HG02642 (cell line): ENCODE data around the gene LRRC61.

ENCODE experiments used
- ATAC-seq: cut with Tn5 transposase; IDR thresholded peaks from one replicate; pipeline ENCODE4 v1.9.1; 2021; ENCODE audit warnings: mild to moderate bottlenecking; ENCODE audit not compliant: unreplicated experiment, poor library complexity

Gene LRRC61

DNA sequence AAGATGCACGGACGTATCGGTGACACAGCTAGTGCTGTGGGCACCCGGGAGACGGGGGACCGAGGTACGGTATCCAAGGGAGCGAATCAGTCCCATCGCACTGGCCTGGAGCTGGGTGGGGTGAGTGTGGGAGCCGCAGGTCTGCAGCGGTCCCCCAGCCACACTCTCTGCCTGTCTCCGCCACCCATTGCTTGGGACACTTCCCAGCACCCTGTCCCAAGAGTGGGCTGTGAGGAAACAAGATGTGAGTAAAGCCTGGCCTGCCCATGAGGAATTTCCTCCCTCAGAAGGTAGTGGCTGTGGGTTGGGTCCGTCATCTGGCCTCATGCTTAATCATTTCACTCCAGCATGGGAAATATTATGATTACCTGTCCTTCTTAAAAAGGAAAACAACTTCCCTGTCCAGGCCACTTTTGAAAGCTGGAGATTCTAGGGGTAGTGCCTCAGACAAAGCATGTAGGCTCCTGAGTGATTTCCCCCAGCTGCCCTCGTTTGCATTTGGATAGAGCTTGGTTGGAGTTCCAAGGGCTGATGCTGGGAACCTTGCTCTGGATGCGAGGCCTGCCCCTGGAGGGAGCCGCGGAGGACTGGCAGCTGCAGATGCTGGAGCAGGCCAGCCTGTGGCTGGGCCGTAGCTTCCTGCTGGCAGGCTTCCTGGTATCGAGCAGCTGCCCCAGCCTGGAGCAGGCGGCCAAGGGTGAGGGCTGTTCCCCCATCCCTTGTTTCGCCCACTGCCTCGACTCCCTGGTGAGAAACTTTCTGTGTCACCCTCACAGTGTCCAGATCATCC, 6.4 kb downstream of the LRRC61 start:
- ATAC-seq: no peak

DNA sequence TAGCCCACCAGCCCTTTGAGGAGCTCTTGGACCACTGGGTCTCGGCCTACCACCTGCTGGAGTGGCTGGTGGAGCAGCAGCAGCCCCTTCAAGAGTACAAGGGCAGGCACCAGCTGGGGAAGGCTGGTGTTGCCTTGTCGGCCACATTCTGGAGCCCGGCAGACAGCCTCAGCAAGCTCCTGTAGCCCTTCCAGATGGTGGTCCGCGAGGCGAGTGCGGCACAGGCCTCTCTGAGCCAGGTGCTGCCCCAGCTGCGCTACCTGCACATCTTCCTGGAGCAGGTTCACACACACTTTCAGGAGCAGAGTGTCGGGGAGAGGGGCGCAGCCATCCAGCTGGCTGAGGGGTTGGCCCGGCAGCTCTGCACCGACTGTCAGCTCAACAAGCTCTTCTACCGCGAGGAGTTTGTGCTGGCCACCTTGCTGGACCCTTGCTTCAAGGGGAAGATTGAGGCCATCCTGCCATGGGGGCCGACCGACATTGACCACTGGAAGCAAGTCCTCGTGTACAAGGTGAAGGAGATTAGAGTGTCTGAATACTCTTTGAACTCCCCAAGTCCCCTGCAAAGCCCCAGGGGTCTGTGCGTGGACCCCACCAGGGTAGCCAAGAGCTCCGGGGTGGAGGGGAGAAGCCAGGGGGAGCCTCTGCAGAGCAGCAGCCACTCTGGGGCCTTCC, 7.2 kb downstream of the LRRC61 start:
- no peak for ATAC-seq

DNA sequence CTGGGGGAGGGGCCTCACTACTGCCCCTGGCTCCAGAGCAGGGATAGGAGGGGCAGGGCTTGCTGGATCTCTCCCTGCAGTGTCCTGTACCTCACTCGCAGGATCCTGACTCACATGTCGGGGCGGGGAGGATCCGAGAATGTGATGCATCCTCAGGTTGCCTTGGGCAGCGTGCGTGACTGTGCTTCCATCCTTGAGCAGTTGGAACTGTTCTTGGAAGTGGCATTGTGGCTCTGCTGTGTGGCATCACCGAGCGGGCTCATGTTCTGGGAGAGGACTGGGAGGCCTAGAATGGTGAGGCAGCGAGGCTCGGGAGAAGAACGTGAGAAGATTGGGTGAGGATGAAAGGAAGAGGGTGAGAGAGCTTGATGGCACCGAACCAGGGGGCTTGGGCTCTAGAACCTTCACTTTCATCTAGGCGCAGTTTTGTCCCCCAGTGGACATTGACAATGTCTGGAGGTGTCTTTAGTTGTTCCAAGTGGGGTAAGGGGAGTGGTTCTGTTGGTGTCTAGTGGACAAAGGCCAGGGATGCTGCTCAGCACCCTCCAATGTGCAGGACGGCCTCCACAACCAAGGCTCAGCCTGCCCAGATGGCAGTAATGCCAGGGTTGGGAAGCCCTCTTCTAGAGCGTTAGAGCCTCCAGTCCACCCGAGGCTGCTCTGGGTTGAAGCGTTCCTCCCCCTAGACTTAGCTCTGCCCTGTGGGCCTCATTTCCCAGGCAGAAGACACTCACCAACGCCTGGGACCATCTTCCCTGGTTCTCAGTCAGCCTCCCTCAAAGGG, 9.9 kb downstream of the LRRC61 start:
- no peak for ATAC-seq

DNA sequence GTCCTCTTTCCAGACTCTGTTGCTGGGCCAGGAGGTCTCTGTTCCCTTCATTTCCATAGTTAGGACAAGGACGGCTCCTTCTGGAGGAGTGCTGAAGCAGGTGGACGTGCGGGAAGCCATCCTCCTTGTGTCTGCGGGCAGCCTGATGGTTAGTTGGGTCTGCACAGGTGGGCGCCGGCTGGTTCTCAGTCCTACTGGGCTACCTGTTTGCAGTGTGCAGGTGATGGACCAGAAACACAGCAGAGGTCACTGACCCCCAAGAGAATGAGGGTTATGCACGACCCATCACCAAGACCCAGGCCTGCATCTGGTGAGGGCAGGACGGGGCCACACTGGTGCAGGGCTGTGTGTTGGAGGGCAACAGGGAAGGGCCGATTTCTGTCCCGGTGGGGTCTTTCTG, 10.5 kb downstream of the LRRC61 start:
- no peak for ATAC-seq

DNA sequence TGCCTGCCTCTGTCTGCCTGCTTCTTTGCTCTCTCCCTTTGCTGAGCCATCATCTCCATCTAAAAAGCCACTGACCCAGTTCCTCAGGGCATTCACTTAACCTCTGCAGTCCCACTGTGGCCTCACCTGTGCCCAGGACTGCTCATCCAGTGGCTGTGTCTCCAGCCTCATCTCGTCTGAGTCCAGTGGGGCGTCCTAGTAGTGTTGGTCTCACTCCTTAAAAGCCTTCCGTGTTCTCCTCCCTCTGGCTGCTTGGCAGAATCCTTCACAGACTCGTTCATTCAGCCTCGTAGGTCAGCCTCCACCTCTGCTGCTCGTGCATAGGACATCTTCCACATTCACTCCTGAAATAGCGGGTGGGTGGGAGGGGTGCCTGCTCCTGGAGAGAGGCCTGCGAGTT, 11.0 kb downstream of the LRRC61 start:
- ATAC-seq: no peak

GRCh38 chr7:150335108-150335773, 12.1 kb downstream of the LRRC61 start:
- ATAC-seq: no peak

- ATAC-seq: no peak
Measured at GRCh38 chr7:150335774-150336112, 12.6 kb downstream of the LRRC61 start.

DNA sequence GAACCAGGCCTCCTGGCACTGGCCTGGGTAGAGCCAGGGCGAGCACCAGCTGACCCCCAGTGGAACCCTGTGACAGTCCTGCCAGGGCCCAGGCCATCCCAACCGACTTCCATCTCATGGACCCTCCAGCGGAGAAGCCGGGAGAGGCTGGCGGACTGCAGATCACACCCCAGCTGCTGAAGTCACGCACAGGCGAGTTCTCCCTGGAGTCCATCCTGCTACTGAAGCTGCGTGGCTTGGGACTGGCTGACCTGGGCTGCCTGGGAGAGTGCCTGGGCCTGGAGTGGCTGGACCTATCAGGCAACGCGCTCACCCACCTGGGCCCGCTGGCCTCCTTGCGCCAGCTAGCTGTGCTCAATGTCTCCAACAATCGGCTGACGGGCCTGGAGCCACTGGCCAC, 13.6 kb downstream of the LRRC61 start:
- ATAC-seq: no peak

DNA sequence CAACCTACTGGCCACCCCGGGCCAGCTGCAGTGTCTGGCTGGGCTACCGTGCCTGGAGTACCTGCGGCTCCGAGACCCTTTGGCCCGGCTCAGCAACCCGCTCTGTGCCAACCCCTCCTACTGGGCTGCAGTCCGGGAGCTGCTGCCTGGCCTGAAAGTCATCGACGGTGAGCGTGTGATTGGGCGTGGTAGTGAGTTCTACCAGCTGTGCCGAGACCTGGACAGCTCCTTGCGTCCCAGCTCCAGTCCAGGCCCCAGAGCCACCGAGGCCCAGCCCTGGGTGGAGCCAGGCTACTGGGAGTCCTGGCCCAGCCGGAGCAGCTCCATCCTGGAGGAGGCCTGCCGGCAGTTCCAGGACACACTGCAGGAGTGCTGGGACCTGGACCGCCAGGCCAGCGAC, 14.0 kb downstream of the LRRC61 start:
- no peak for ATAC-seq

DNA sequence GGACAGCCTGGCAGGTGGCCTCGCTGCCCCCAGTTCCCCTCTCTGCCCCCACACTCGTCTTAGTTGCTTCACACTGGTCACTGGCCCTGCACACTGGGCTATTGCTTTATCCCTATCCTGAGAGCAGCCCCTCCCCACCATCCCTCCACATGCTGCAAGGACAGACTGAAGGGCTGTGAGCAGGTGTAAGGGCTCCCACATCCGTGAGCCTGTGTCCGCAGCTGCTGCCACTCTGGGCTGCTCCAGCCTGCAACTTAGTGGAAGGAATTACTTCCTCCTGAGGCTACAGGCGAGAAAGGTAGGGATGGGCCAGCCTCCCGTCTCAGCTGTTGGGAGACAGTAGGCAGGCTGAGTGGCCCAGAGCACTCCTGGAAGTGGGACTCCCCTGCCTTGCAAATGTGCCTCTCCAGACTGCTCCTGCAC, 14.5 kb downstream of the LRRC61 start:
- ATAC-seq: no peak

DNA sequence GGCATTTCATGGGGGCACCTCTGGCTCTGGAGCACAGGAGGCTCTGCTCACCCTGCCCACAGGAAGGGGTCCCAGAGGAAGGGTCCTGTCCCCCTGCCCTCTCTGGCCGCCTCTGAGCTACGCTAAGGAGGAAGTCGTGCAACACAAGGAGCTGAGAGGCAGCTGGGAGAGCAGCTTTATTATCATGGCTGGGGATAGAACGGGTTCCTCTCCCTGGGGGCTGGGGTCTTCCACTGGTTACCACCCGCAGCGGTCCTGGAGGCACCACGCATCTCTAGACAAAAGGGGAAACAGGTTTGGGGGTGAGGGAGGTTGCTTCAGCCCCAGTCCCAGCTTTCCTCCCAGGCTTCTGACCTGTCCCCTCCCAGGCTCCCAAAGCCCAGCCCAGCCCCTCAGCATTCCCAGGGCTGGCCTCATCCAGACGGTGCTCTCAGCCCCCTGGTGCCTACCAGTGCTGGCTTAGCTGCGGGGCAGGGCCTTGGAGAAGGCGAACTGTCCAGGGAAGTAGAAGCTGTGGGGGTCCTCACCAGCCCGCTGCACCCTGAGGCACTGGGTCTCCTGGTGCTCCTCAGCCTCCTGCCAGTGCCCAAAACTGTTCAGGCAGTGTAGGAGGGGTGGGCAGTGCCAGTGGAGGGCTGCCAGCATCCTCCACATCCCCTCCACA, 15.1 kb downstream of the LRRC61 start:
- ATAC-seq: no peak

- no peak for ATAC-seq
Measured at GRCh38 chr7:150339409-150339809, 16.3 kb downstream of the LRRC61 start.

GRCh38 chr7:150340024-150340749, 17.0 kb downstream of the LRRC61 start:
- peak; percentile 42 for ATAC-seq

- ATAC-seq: no peak
Measured at GRCh38 chr7:150340875-150341262, 17.7 kb downstream of the LRRC61 start.

DNA sequence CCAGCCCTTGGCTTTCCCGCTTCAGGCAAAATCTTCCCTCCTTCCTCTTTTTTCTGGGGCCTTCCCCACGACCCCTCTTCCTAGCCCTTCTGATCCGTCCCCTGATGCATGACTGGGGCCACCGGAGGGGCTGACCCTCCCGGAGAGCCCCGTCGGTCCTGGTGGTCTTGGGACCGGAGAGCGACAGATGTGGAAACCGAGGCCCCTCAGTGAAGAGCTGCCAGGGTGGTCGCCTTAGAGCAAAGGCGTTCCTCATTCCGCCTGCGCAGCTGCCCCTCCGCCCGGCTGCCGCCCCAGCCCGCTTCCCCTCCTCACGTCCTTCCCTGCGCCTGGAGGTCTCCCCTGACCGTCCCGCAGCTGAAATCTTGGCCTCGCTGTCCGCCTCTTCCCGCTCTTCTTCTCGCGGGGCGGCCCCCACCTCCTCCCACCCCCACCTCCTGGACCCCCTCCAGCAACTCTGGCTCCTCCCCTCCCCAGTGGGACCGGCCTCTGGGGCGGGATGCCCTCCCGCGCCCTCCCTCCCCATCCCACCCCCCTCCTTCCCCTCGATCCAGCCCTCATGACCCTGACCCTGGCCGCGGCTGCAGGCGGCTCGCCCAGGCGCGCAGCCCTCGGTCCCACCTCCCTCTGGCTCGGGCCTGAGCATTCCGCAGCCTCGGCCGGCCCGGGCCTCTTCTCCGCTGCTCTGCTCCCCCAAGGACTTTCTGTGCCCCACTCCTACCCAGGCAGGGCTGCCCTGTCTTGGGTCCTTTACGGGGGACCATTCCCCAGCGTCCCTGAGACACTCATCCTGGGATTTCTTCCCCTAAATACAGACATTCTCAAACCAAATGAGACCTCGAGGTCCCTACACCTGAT, 18.3 kb downstream of the LRRC61 start, which contains the start of gene RARRES2:
TSS of gene RARRES2 (minus strand) at position 367 of the 858 bp plus-strand sequence. CDS start 1,020 bp downstream, outside the sequence.
- no peak for ATAC-seq

GRCh38 chr7:150342121-150342408, 18.9 kb downstream of the LRRC61 start:
- ATAC-seq: no peak

GRCh38 chr7:150343225-150343624, 20.1 kb downstream of the LRRC61 start:
- no peak for ATAC-seq

DNA sequence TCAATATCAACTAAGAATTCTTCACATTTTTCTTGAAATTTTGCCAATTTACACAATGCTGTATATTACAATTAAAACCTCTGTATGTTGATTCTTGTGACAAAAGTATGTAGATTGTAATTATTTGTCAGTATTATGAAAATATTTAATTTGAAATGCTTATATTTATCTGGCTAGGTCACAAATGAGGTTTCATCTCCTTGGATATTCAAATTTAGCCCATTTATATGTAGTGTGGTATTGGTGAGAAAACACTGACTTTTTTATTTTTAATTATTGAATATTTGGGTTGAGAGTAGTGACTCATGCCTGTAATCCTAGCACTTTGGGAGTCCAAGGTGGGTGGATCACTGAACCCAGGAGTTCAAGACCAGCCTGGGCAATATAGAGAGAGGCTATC, 21.1 kb downstream of the LRRC61 start:
- no peak for ATAC-seq

DNA sequence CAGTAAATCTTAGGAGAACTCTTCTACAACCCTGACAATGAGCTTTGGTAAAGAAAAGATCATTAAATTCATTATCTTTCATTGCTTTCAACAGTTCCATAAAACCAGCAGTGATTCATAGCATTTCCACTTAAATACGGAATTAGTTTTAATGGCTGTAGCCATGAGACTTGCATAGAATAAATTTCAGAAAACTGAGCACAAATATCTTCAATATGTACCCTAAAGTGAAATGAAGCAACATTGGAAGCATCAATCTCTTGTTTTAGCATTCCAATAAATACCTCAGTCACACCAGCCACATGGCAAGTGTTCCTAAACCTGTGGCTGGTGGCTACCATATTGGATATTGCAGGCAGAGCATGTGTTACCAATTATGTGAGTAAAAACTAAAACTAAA, 21.9 kb downstream of the LRRC61 start:
- no peak for ATAC-seq
